Activated CD4-positive, alpha-beta T cell treated with anti-CD3 and anti-CD28 coated beads for 48 hours (primary cell): ENCODE results near the gene KRT7.

Experiments
- DNase-seq: peaks from one replicate; pipeline ENCODE4 v3.0.0-alpha.2; 2020

KRT7 gene

DNA sequence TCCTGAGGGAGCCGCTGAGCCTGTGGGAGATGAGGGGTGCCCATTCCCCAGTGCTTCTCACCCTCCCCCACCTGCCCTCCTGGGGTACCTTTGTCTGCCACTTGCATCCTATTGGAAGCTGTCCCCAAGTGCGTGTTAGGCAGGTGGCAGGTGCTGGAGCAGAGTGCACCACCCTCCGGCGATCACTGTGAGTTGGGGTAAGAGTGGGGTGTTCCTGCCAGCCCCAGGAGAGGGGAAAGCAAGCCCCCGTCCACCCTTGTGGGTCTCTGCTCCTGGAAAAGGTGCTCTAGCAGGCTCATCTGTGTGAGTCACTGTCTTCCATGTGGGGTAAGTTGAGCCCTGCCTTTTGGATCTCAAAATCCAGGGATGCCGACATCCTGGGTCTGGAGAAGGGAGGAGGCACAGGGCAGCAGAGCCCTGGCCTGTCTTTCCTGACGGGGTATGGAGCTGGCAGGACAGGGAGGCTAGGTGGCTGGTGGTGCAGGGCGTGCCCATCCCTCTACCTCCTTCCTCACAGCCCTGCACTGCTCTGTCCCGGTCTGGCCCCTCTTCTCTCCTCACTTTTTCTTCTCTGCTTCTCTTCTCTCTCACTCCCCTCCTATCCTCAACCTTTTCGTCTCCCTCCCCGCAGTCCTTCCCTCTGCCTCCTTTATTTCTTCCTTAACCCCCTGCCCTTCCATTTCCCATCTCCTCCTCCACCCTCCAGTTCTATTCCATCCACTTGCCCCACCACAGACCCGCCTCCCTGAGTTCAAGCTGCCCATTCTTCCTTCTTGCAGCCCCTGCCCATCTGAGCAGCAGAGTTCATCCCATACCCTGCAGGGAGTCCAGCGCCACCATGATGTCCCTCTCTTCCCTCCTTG, 20.1 kb upstream of the KRT7 start:
- DNase-seq, result no peak

DNA sequence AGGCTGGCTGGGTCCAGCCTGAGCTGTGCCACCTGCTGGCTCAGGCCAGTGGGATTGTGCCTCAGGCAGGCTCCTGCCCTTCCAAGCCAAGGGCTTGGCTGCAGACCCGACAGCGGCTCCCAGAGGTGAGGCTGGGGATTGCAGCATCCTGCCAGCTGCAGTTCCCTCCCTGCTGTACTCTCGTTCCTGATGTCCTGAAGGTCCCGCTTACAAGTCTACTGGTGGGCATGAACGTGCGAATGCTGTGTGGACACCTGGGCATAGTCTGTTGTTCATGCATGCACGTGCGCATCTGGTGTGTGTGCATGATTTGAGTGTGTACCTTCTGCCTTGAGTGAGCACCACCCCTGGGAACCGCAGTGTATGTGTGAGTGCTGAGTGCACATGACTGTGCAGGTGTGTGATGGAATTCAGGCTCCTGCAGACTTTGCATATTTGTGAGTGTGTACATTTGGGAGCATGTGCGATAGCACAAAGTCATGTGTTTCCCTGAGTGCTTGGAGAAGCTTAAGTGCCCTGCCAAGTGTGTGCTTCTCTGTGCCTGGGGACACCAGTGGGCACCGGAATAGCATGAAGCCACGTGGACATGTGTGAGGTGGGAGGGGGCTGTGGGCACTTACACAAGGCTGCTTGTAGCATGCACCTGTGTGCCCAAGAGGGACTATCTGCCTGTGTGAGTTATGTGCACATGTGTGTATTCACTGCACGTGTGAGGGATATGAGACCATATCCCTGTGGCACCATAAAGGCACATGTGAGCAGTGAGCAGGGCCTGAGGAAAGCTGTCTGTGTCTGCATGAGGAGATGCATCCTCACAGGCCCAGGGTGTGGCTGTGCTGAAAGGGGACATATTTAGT, 19.3 kb upstream of the KRT7 start:
- DNase-seq, result peak; percentile 79

DNA sequence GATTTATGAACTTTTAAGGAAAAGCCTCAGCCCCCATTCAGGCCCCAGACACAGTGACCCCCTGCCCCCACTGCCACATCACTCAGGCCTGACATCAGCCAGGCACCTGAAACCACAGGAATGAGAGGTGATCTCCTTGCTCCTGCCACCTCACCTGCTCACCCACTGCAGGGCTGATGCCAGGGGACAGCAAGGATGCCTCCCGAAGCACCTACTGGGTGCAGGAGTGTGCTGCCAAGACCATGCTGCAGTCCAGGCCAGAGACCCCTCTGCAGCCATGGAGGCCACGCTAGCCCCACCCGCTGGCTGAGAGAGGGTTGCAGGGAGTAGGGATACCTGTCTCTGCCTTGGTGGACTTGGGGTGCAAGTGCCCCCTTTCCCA, 18.6 kb upstream of the KRT7 start:
- no peak for DNase-seq

DNA sequence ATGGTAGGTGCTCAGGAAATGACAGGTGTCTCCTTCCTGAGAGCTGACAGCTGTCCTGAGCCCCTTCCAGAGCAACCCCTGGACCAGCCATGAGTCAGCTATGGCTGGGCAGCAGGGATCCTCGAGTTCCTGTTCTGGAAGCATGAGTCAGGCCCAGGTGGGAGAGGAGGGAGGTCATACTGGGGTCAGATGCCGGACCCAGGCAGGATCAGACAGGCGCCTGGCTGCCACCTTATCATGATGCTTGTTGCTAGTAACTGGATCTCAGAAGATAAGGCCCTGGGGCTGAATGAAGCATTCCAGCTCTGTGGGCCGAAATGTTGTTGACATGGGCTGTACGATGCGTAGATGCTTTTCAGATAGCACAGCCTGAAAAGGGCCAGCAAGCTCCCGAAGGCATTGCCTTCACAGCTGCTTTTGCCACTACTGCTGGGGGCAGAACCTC, 17.4 kb upstream of the KRT7 start:
- DNase-seq, result no peak

DNA sequence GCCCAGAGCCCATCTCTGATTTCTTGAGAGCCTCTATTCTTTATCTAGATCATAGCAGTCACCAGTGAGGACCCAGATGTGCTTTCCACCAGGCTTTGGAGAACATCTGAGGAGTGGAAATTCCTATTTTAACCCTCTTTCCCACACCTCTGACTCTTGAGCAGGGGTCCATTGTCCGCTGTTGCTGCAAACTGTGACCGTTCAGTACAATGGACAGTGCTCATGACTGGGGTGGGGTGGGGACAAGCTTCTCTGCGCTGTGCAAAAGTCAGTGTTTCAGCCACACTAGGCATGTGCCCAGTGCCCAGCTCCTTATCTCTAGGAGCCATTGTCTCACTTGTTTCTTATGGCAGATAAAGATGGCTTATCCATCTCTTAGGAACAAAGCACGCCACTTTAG, 16.9 kb upstream of the KRT7 start:
- DNase-seq, result no peak

DNA sequence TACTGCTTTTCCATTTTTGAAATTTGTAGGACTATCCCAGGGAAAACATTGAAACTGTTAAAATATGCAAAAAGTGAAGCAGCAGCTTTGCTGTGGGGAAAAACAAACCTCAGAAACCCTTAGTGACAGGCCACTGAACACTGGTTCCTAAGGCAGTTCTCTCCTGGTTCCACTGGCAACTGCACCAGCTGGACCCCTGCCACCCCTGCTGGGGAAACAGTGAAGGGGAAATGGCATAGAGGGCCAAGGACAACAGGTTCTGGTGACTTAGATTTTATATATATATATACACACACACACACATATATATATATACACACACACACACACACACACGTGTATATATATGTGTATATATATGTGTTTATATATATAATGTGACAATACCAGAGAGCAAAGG, 16.2 kb upstream of the KRT7 start:
- DNase-seq, result no peak

DNA sequence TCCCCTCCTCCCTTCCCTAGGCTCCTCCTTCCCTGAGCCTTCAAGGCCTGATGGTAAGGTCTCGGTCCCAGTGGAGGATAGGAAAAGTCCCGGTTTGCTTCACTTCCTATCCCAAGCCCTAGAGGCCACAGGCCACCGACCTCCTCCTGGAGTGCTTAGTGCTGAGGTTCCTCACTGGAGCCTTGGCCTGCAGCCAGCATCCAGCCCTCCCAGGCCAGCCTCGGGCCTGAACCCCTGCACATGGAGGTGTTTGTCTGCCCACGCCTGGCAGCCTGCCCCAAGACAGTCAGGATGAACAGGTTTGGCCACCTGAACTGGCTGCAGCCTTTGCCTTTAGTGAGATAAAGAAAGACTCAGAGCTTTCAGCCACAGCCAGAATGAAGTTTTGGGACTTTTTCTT, 15.8 kb upstream of the KRT7 start:
- DNase-seq, result no peak

DNA sequence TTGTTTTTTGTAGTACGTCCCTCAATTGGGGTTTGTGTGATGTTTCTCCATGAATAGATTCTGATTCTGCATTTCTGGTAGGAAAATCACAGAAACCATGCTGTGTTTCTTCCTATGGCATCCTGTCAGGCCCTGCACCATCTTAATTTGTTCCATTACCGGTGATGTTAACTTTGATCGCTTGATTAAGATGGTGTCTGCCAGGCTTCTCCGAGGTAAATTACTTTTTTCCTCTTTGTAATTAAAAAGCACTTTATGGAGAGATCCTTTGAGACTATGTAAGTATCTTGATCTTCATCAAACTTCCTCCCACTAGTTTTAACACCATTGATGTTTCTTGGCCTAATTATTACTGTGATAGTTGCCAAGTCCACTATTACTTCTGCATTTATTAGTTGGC, 15.0 kb upstream of the KRT7 start:
- DNase-seq, result no peak

DNA sequence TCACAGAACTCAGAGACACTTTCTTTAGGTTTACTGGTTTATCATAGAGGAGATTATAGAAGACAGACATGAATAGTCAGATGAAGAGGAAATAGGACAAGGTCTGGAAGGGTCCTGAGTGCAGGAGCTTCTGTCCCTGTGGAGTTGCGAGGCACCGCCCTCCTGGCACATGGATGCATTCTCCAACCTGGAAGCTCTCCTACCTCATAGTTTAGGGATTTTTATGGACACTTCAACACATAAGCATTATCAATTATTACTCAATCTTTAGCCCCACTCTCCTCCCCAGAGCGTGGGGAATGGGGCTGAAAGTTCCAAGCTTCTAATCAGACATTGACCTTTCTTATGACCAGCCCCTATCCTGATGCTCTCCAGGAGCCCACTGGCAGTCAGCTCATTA, 12.6 kb upstream of the KRT7 start:
- no peak for DNase-seq

DNA sequence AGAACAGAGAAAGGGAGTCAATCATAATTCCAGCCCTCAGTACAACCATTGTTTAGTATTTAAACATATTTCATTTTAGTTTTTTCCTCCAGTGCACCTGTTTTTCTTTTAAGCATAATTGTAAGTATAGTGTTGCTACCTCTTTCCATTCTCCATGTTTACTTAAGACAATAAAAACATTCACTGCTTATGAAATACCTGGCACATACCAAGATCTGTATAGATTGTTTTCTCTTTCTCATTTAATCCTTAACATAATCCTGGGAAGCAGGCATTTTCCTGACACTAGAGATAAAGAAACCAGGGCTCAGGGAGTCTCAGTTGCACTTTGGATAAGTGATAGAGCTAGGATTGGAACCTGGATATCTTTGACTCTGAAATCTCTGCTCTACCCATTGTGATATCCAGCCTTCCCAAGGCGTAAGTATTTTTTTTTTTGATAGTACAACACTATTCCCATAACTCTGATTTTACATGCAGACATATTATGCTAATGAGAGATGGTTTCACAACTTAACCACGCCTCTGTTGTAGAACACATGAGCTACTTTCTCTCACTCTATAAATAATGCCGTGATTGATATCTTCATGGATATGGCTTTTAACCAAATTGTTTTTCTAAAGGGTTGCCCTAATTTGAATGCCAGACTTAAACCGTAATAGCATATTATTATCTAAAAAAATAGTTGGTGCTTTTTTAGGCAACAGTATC, 11.8 kb upstream of the KRT7 start:
- DNase-seq, result no peak

DNA sequence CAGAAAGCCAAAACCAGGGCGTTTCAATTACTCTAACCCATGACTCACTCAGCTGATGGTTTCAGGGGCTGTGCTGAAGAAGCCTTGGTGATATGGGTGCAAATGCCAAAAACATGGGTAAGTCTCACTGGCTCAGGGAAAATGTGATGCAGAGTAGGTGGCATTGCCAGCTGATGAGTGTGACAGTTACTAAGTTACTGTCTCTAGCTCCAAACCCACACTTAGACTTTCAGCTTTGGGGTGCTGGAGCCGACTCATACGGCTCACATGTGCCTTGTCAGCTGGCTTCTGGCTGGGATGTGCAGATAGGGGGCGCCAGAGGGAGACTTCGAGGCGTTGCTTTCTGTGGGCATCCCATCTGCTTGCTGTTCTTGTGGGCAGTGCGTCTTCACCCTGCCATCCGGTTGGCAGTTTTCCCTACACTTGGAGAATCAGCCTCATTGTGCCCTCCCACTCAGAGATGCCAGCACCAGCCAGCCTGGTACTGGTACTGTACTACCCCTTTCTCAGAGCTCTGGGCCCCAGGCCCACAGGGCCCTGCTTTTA, 11.1 kb upstream of the KRT7 start:
- peak; percentile 93 for DNase-seq

DNA sequence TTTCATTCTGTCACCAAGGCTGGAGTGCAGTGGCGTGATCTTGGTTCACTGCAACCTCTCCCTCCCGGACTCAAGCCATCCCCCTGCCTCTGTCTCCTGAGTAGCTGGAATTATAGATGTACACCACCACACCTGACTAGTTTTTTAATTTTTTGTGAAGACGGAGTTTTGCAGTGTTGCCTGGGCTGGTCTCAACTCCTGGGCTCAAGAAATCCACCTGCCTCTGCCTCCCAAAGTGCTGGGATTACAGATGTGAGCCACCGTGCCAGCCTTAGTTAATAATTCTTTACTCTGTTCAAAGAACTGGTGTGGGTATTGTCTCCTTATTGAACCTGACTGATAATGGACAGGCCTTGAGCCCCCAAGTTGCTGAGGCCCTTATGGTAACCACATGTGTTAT, 10.4 kb upstream of the KRT7 start:
- no peak for DNase-seq

DNA sequence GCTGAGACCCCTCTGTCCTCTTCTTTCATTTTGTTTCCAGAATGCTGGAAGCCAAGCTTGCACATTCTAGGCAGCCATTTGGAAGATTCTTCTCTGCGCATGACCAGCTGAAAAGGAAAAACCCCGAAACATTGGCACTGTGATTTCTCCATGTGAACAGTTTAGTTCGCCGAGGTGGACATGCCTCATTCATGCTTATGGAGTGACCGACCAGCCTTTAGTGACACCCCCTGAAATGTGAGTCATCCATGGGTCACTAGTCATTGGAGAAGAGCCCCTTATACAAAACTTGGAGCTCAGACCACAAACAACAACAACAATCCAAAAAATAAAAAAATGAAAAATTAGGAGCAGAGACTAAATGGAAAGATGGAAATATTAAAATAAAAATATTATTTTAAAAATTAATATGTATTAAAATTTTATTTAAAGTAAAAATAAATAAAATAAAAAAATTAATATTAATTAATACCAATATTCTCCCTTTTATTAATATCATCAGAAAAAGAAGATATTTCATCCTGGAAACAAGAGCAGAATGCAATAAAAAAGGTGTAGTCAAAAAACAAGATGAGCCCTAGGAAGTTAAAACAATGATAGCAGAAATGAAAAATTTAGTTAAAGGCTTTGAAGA, 9.5 kb upstream of the KRT7 start:
- DNase-seq, result no peak

DNA sequence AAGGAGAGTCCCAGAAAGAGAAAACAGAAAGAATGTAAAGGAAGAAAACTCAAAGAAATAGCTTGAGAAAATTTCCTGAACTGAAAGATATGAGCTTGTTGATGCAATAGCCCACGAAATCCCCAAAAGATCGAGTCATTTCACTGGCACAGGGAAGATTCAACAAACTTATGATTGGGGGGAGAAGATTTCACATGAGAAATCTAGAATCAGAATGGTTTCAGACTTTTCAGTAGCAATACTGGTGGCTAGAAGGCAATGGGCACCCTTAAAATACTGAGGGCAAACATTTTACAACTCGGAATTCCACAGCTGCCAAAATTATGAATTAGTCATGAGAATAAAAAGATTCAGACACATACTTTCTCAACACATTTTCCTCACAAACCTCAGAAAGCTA, 8.9 kb upstream of the KRT7 start:
- DNase-seq, result no peak

DNA sequence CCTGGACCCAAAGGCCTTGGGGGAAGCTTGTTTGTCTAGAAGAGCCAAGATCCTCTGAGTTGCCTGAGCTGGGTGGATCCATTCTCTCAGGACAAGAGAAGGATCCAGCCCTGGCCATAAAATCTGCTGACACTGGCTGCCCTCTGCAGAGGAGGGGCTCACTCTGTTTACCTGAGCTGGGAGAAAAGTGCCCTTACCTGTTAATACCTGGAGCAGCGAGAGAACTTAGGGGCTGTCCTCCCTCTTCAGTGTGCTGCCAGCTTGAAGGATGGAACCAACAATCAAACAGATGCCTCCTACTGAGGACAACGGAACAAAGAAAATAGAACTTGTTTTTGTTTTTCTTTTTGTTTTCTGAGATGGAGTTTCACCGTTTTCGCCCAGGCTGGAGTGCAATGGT, 7.3 kb upstream of the KRT7 start:
- no peak for DNase-seq

DNA sequence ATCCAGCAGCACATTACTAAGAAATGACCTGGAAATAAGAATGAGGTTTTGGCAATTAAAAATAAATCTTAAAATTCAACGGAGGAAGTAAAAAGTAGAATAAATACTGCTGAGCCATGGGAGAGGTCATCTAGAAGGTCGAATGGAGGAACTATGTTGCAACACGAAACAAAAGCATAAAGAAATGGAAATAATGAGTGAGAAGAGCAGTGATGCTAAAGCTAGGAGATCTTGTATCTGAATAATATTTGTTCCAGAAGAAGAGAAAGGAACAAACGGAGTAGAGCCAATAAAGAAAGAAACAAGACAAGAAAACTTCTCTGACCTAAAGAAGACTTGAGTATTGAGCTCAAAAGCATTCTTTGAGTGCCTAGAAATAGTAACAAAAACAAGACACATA, 6.6 kb upstream of the KRT7 start:
- DNase-seq, result no peak

DNA sequence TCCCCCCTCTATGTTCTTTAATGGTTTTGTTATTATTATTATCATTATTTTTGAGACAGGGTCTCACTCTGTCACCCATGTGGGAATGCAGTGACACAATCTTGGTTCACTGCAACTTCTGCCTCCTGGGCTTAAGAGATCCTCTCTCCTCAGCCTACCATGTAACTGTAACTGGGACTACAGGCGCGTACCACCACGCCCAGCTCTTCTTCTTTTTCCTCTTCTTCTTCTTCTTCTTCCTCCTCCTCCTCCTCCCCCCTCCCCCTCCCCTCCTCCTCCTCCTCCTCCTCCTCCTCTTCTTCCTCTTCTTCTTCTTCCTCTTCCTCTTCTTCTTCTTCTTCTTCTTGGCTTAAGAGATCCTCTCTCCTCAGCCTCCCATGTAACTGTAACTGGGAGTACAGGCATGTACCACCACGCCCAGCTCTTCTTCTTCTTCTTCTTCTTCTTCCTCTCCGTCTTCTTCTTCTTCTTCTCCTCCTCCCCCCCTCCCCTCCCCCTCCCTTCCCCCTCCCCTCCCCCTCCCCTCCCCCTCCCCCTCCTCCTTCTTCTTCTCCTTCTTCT, 5.4 kb upstream of the KRT7 start:
- no peak for DNase-seq

DNA sequence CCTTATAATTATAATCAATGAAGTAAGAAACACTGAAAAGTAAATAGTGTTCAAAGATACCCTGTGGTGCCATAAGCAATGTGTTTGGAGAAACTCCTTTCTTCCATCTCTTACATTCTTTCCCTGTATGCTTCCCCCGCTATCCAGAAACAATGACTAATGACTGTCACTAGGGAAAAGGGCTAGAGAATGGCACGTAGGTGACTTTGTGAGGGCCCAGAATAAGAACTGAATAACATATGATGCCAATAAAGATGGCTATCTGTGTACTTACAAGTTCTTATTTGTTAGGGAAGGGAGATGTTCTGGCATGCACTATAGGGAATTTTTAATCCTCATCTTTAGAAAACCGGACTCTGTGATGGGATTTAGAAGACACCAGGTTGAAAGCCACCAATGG, 4.7 kb upstream of the KRT7 start:
- DNase-seq, result no peak

DNA sequence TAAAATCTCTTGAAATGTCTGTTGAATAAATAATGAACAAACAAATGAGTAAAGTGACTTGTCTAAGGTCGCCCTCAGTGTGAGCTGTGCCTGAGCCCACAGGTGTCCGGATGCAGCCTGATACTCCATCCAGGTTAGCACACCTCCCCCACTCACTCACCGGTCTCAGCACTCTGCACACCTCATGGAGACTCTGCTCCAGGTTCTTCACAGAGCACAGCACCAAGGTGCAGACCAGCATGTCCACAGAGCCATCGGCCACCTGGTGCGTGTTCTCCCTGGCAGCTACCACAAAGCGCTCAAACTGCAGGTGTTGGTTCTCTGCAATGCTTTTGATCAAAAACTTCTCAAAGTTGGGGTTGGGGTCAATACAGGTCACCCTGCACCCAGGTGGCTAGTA, 4.1 kb upstream of the KRT7 start:
- no peak for DNase-seq

DNA sequence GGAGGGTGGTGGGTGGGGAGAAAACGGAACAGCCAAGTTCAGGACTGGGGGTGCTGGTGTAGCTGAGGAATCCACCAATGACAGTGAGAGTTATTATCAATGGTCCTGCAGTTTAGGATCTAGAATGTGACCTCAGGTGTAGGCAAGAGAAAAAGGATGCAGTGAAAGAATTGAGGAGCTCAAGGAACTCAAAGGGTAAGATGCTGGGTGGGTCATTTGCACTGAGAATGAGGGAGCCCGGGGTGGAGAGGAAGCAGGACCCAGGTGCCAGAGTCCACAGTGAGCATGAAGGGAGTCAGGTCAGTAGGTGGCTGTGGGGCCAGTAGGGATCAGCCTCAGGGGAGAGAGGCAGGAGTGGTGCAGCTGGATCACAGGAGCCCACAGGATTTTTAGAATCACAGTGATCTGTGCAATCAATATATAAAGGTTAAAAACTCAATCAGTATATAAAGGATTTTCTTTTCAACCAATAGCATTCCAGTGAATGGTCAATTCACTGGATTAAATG, 3.2 kb upstream of the KRT7 start:
- DNase-seq, result no peak

DNA sequence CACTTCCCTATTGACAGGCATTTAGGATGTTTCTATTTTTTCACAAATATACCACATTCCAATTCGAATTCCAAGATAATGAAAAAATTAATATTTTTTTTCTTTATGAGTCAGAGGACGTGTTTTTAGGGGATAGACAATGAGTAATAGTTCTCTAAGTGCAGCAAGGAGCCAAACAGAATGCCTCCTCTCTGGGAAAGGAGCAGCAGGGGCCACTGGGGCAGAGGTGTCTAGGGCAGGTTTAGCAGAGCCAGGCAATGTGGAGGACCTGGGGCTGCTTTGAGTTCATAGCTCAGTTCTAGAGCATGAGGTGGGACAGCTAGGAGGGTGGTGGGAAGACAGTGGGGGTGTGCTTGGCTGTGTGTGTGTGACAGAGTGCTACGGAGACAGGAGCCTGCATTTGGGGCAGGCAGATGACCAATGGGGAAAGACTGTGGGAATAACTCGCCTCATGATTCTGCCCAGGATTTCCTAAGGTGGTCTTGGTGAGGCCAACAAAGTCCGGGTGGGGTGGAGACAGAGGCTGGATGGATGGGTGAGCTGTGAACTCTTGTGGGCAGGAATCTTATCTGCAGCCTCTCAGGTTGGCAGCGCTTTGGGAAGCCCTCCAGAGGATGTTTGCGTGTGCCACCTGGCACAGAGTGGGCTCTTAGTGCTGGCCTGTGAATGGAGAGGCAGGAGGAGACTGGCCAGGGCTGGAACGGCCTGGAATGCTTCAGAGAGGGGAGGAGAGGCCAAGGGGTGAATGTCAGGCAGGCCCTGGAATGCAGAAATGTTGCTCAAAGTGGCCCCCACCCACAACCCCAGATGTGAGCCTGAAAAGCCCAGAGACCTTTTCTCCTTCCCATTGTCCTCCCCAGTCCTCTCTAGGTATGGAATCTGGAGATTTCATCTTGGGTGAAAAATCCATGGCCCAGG, 2.4 kb upstream of the KRT7 start:
- no peak for DNase-seq
